Posterior vena cava (tissue), 2 donors: ENCODE measurements around the gene SMYD4. TPM values are rescaled to one million over a fixed set of nuclear protein-coding genes. Genes with fewer than 3 reads are reported as not detected.

Source experiments
- total RNA-seq, 2 donors: library from RNA; stranded (reverse); fragmentation: NEBNext Ultra II Directional; extraction: Animal tissue kit (Norgen Biotek cat#: 25700); gene quantifications; one replicate each; pipeline ENCODE4 v1.2.1, GENCODE V29; 2021
- donor health status: DM: yes; HTN: yes; CAD: no.
- donor health status: DM: yes; HTN: yes; CAD: no.

The SMYD4 gene
- total RNA-seq, 2 donors from 2014 or later: 16.8 to 19.7 TPM

Other genes with a start within 250 kb of the SMYD4 start
- gene SLC43A2, start 201.1 kb downstream of the SMYD4 start, total RNA-seq: 10 to 100 TPM in 1 of 2 donors, 1 to 10 TPM in 1; 9.5 to 16.9 TPM
- 10 to 100 TPM; 13.0 to 13.9 TPM for gene SCARF1, start 184.2 kb downstream of the SMYD4 start, total RNA-seq
- gene RILP, start 180.0 kb downstream of the SMYD4 start, total RNA-seq: 10 to 100 TPM; 10.3 to 13.0 TPM
- 100 to 1,000 TPM; 173 to 190 TPM for gene PRPF8, start 145.0 kb downstream of the SMYD4 start, total RNA-seq
- gene TLCD2, start 119.5 kb downstream of the SMYD4 start, total RNA-seq: 1 to 10 TPM; 7.6 to 8.2 TPM
- gene WDR81, start 105.2 kb downstream of the SMYD4 start, total RNA-seq: 10 to 100 TPM; 26.3 to 30.8 TPM
- gene SERPINF2, start 87.0 kb downstream of the SMYD4 start, total RNA-seq: 10 to 100 TPM; 40.7 to 41.7 TPM
- 1,000 to 10,000 TPM in 1 of 2 donors, 100 to 1,000 TPM in 1; 710 to 1,223 TPM for gene SERPINF1, start 67.8 kb downstream of the SMYD4 start, total RNA-seq
- gene RPA1, start 103 bp upstream of the SMYD4 start, total RNA-seq: 10 to 100 TPM; 77.3 to 86.2 TPM
- gene RTN4RL1, start 195.4 kb upstream of the SMYD4 start, total RNA-seq: 1 to 10 TPM; 1.3 to 4.3 TPM
- 10 to 100 TPM; 26.5 to 27.9 TPM for gene DPH1, start 200.3 kb upstream of the SMYD4 start, total RNA-seq
- gene OVCA2, start 212.1 kb upstream of the SMYD4 start, total RNA-seq: 10 to 100 TPM; 17.4 to 21.2 TPM
- gene HIC1, start 225.2 kb upstream of the SMYD4 start, total RNA-seq: 10 to 100 TPM; 41.3 to 64.2 TPM